Stimulated activated CD4-positive, alpha-beta T cell treated with anti-CD3 and anti-CD28 coated beads, Interleukin-2, amount 100 ng/mL, for 24 hours (primary cell): Measurements from ENCODE around the gene KLF5.
A peak's percentile ranks its signal among the peaks of the same experiment; 100 is the strongest.
"Not testable (repeated sequence)": the region's sequence is repeated elsewhere in the genome, so short reads cannot be mapped to it uniquely, and the experiment has no call there.

Source experiments
- DNase-seq, 2 donors: peaks; one replicate each; pipeline ENCODE4 v3.0.0-alpha.2; 2020

Gene KLF5

GRCh38 chr13:73058736-73059459 is at the start of gene KLF5:
Gene KLF5, plus strand, starts transcription at chr13:73059005. Its CDS starts 323 bp downstream, at chr13:73059328.
- DNase-seq: peak; percentile 97

GRCh38 chr13:73011751-73012150 is 47.1 kb upstream of the KLF5 start:
- DNase-seq: no peak

GRCh38 chr13:73015805-73016204 is 43.0 kb upstream of the KLF5 start:
- no peak for DNase-seq

DNA sequence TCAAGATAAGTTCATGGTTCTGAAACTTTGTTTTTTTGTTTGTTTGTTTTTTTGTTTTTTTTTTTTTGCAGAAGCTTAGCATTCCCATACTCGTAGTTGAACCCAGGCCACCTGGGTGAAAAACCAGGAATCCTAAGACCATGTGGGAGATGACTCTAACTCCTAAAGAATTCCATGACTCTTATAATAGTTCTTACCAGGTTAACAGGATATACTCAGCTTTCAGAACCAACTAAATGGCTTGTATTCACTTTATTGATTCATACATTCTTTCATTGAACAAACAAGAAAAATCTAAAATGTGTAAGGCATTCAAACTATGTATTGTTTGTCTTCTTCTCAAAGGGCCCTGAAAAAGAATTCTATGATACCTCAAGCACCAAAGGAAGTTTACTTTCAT is 40.5 kb upstream of the KLF5 start:
- DNase-seq: no peak

- DNase-seq: no peak
These were observed 33.4 kb upstream of the KLF5 start for GRCh38 chr13:73025217-73026012.

GRCh38 chr13:73034901-73035300 is 23.9 kb upstream of the KLF5 start:
- no peak for DNase-seq

- no peak for DNase-seq
These were observed 23.1 kb upstream of the KLF5 start for GRCh38 chr13:73035660-73036059.

DNA sequence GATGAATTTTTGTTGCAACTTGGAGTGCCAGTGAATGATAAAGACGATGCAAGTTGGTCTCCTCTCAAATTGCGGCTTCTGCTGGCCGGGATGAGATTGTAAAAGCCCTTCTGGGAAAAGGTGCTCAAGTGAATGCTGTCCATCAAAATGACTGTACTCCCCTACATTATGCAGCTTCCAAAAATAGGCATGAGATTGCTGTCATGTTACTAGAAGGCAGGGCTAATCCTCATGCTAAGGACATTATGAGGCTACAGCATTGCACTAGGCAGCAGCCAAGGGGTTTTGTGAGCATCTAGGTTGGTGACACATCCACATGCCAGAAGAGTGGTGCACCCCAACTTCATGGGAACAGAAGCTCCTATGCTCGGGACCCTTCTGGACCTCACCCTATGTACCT is 22.2 kb upstream of the KLF5 start:
- DNase-seq: no peak

DNA sequence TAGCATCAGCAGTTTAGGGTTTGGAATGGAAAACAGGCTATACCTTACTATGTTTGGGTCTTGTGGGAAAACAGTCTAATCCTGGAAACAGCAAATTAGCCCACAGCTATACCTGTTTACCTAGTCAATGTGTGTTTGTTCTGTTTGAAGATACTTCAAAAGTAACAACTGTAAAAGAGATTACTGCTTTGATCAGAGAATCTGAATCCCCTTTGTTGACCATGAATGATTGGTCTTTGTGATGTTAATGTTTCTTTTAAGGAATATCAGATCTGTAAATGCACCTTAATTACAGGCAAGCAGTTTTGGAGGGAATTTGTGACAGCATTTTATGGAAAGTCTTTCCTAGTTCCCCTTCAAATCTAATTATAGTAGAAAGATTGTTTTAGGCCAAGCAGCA is 20.7 kb upstream of the KLF5 start:
- DNase-seq: no peak

DNA sequence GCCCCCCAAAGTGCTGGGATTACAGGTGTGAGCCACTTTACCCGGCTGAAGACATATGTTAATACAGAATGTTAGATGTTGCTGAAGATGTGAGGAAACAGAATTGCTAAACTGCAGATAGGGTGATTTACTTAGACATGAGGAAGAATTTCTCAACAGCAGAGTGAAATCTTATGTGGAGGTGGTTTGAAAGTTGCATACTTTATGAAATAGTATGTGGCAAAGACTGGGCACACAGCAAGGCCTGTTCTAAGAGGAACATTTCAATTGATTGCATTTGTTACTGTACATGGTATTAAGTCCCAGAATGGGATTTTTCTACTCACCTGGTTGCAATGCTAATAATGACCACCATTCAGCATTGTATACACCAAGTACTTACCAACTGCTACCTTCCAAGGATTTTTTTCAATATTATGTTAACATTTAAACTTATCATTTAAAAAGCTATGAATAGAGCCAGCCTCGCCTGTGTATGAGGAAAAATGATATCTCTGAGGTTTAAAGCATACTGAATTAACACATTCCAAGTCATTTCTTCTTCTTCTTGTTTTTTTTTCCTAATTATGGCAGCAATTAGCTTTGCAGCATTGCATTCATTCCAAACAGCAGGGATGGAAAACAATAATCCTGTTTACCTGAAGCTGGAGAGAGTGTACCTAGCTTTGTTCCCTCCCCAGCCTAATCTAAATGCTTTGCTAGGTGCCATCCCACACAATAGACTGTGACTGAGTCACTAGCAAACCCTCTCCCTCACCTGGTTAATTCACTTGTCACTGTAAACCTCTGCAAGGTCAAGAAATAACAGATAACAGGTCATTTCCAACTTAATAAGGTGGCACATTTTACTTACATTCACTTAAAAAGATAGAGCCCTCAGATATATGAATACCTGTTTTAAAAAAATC is 19.4 kb upstream of the KLF5 start:
- no peak for DNase-seq

- no peak for DNase-seq
These were observed 18.3 kb upstream of the KLF5 start for GRCh38 chr13:73040484-73040883.

GRCh38 chr13:73040968-73041596 is 17.7 kb upstream of the KLF5 start:
- no peak for DNase-seq

DNA sequence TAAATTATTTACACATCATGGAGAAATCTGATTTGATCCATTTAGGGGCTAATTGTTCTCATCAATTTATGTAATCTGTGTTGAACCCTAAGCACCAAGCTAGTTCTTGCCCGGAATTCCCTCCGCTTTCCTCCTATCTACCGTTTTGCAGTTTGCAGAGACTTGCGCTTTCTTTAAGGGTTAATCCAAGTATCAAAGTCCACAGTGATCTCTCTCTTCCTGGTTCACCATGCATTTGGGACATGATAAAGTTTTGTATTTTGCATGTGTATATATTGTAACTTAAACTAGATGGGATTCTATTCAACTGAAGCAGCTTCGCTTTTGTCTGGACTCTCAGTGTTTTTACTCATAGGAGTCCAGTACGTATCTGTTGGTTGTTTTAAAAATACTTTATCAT is 13.8 kb upstream of the KLF5 start:
- DNase-seq: no peak

GRCh38 chr13:73048615-73049014 is 10.2 kb upstream of the KLF5 start:
- DNase-seq: not testable (repeated sequence)

- DNase-seq: no peak
These were observed 4.1 kb upstream of the KLF5 start for GRCh38 chr13:73054712-73055111.

DNA sequence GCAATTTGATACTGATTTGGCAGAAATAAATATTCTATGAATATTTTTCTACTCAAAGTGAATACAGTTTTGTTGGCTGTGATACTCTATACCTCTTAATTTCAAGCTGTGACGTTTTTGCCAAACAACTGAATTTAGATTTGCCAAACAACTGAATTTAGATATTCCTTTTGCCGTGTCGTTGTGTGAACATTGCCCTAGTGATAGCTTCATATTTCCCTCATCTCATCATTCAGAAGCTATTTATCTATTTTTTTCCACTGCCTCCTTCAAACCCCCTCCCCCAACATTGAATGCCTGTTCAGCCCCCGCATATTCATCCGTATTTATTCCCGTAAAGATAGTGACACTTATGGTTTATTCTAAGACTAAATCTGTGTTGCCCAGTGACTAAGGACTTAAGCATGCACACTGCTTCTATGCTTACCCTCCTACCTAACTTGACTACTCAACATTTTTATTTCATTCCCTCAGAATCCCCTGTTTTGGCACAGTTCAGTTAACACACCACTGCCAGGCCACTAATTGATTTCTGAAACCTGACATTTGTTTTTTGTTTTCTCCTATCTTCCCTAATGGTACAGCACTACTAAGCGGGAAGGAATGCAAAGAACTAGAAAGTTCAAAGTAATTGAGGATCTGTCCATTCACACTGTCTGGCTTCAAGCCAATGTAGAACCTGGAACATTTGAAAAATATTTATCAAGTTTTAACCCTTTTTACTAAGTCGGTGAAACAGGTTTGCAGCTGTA is 2.8 kb upstream of the KLF5 start:
- no peak for DNase-seq

DNA sequence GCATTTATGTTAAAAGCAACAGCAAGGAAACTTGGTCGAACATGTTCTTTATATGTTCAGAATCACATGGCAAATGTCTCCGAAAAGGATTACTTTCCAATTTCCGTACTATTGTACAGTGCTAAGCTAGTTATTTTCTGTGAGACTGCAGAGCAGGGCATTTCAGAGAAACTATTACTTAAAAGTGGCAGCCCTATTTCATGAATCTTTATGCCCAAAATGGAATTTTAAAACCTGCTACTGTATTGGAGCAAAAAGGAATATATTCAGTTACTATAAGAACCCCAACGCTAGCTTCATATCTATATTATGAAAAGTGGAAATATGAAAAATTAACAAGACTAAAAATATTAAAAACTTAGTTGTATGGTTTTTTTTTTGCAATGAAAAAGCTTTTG is 2.2 kb upstream of the KLF5 start:
- no peak for DNase-seq

DNA sequence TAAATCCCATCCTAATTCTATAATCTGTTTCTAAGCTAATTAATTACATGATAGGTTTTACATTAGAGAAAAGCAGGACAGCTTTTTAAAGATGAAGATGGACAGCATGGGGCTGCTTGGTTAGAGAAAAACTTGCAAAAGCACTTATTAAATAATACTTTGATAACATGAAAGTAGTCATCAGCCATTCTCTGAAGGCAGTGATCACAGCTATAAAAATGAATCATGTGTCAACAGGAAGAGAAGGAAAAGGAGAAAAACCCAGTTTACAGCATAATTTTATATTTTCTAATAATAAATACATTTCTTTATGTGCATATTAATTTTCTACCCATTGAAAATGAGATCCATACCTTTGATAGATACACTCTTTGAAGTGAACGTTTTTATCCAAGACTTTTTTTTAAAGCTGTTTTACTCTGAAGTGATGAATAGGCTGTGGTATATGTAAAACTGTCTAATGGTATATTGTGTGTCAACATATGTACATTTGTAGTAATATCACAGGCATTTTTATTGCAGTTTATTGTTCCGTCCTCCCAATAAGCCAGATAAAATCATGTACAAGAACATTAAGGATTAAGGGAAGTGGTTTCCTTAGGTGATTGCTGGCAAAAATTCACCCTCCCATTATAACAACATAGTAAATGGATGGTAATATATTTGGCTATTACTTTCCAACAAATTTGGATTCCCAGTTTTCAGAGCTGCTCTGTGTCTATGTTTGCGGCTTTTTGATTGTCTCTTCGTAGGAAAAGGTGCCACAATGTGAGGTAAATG is 1.3 kb upstream of the KLF5 start:
- no peak for DNase-seq

GRCh38 chr13:73058064-73058313 is 816 bp upstream of the KLF5 start:
- no peak for DNase-seq

DNA sequence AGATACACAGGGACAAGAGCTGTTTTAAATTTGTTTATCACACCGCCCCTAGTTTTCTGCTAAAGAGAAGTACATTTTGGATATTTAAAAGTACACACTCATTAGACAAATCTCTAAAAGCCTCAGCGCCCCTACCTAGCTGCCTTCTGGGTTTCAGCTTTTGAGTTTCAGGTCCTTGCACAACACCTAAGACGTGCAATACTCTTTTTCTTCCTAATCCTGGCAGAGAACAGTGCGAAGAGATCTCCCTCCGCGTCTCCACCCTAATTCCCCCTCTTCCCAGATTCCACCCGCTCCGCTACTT is 421 bp upstream of the KLF5 start:
- no peak for DNase-seq

- DNase-seq: peak; percentile 42 to 57
These were observed 850 bp downstream of the KLF5 start for GRCh38 chr13:73059460-73060250.
